Stimulated activated naive CD8-positive, alpha-beta T cell treated with anti-CD3 and anti-CD28 coated beads, Interleukin-15, amount 100 ng/mL, for 72 hours (primary cell): Measurements from ENCODE around the gene CCSAP.
"Not testable (repeated sequence)": the region's sequence is repeated elsewhere in the genome, so short reads cannot be mapped to it uniquely, and the experiment has no call there.

Experiments
- ATAC-seq: fragments of 150-1000 bp; cut with Tn5 transposase; 2 replicates; pipeline ENCODE4 v1.10.0; 2021; ENCODE audit warnings: mild to moderate bottlenecking, moderate library complexity
- DNase-seq, 2 donors: peaks; one replicate each; pipeline ENCODE4 v3.0.0; 2021 to 2022
- H3K27ac Mint-ChIP-seq, 2 donors: one replicate each; pipeline ENCODE4 v1.8.0; 2022; ENCODE audit warnings: mild to moderate bottlenecking in 2 of 2, mixed read lengths in 2 of 2, moderate library complexity in 2 of 2
- H3K27me3 Mint-ChIP-seq: one replicate; pipeline ENCODE4 v1.8.0; 2022; ENCODE audit warnings: mixed read lengths
- H3K4me1 Mint-ChIP-seq: one replicate; pipeline ENCODE4 v1.8.0; 2022; ENCODE audit warnings: mild to moderate bottlenecking, mixed read lengths
- H3K4me3 Mint-ChIP-seq, 2 donors: one replicate each; pipeline ENCODE4 v1.8.0; 2022; ENCODE audit warnings: mild to moderate bottlenecking in 2 of 2, mixed read lengths in 2 of 2, moderate library complexity in 1 of 2
- H3K9me3 Mint-ChIP-seq, 2 donors: one replicate each; pipeline ENCODE4 v1.8.0; 2022; ENCODE audit warnings: mixed read lengths in 2 of 2

The CCSAP gene, protein sequence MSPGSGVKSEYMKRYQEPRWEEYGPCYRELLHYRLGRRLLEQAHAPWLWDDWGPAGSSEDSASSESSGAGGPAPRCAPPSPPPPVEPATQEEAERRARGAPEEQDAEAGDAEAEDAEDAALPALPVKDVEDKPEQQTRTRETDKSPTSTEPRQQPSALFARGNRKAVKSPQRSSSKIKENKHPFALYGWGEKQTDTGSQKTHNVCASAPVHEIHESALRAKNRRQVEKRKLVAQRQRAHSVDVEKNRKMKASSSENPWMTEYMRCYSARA

DNA sequence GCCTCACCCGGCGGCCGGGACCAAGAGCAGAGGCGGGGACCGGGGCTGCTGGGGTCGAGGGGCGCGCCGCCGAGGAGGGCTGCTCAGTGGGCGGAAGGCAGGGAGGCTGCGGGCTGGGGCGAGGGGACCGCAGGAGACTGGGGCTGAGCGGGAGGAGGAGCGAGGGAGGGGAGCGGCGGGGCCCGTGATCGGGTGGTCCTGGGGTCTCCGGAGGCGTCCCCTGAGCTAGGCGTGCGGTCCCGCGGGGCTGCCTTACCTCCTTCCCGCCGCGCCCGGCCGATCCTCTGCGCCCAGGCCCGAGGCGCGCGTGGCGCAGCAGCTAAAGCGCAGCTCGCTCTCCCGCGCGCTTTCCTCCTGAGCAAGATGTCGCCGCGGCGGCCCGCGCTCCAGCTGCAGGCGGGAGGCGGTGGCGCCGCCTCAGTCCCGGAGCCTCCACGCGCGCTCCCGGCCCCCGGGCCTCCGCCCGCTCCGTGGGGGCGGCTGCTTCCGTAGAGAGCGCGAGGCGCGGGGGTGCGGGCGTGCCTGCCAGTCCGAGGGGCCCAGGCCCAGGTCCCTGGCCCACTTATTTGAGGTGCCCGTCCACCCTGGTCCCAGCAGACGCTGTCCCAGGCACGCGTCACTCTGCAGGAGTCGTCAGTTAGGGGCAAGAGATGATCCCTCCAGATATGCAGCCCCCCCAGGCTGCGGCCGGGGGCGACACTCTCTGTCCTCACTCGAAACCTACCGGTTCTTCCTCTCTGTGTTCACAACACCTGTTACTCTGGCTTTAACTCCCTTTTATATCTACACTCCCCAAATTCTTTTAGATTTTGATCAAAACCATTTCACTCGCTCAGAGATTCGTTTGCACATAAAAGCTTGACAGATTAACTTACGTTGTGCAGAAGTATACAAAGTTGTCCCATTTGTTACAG, at the start of gene CCSAP:
CCSAP (minus strand) TSS at position 392 of the 914 bp plus-strand sequence. CDS start 582 bp downstream, outside the sequence.
- DNase-seq (peak; percentile 12 to 56), ATAC-seq (peak; percentile 50)
- Mint-ChIP-seq H3K4me1 (peaks cover 43% of the 10 kb centered on the region), H3K9me3 (peaks cover 6 to 8% of the 10 kb centered on the region in 2 donors), H3K27me3 (peaks cover 36% of the 10 kb centered on the region), H3K27ac (peak within 1 kb of the TSS; percentile 85 to 93), H3K4me3 (peak within 1 kb of the TSS; percentile 90 to 98)

DNA sequence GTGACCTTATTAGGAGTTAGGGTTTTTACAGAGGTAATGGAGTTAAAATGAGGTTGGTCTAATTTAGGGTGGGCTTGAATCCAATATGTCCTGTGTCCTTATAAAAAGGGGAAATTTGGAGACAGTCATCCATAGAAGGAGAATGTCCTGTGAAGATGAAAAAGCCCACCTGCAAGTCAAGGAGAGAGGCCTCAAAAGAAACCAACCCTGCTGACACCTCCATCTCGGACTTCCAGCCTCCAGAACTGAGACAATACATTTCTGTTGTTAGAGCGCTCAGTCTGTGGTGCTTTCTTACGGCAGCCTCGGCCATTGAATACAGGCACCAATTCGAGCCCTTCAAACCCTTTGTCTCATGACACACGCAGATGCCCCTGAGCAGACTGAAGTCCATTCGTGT, 47.3 kb upstream of the CCSAP start:
- Mint-ChIP-seq H3K9me3 (no peaks in the 10 kb centered on the region), H3K27ac (no peak overlapping the region), H3K4me3 (no peak overlapping the region), H3K4me1 (no peaks in the 10 kb centered on the region), H3K27me3 (peaks cover 35% of the 10 kb centered on the region)
- DNase-seq (no peak), ATAC-seq (no peak)

- ATAC-seq (no peak), DNase-seq (no peak)
- H3K4me3 Mint-ChIP-seq: no peak overlapping the region
- H3K9me3 Mint-ChIP-seq: no peaks in the 10 kb centered on the region
- peaks cover 28% of the 10 kb centered on the region for H3K27me3 Mint-ChIP-seq
- H3K27ac Mint-ChIP-seq: no peak overlapping the region
- no peaks in the 10 kb centered on the region for H3K4me1 Mint-ChIP-seq
Measured at GRCh38 chr1:229388897-229389580, 46.2 kb upstream of the CCSAP start.

DNA sequence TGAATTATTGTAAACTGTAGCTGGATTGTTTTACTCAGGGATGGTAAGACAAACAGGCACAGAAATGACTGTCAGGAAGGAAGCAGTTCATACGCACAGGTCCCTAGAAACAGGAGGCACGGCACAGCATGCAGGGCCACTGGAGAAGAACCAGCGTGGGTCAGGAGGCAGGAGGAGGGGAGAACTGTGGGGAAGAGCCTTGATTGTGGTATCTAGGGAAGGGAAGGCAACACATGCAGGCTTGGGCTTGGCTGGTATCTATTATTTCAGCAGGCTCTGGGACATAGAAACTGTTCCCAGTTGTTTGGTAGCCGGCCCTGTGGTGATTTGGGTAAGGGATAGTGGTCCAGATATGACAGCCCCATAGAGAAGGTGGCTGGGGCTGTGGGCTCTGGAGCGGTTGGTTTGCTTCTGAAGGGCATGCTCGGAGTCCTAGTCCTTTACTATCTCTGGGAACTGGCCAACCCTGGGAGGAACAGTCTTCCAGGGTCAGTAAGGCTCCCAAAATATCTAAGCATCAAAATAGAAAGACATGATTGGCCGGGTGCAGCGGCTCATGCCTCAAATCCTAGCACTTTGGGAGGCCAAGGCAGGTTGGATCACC, 43.1 kb upstream of the CCSAP start:
- Mint-ChIP-seq H3K4me3 (no peak overlapping the region), H3K27me3 (peaks cover 23% of the 10 kb centered on the region), H3K27ac (no peak overlapping the region), H3K9me3 (no peaks in the 10 kb centered on the region), H3K4me1 (no peaks in the 10 kb centered on the region)
- ATAC-seq: no peak
- DNase-seq: no peak

DNA sequence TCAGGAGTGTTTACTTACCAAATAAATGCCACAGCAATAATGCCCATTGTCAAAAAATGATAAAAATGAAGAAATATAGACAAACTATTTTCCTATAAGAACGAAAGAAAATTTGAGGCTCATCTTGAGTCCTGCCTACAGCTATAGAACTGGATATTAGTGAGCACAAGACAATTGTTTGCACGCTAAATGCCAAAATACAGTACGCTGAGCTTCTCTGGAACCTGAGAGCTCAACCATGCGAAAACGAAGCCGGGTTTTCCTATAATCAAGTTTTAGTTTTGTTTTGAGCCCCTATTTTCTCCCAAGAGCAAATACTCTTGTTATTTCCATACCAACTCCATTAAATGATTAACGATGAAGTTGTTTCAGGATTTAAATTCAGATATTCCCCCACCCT, 42.0 kb upstream of the CCSAP start:
- Mint-ChIP-seq H3K27ac (no peak overlapping the region), H3K4me3 (no peak overlapping the region), H3K4me1 (no peaks in the 10 kb centered on the region), H3K9me3 (no peaks in the 10 kb centered on the region), H3K27me3 (peaks cover 21% of the 10 kb centered on the region)
- ATAC-seq (no peak), DNase-seq (no peak)

DNA sequence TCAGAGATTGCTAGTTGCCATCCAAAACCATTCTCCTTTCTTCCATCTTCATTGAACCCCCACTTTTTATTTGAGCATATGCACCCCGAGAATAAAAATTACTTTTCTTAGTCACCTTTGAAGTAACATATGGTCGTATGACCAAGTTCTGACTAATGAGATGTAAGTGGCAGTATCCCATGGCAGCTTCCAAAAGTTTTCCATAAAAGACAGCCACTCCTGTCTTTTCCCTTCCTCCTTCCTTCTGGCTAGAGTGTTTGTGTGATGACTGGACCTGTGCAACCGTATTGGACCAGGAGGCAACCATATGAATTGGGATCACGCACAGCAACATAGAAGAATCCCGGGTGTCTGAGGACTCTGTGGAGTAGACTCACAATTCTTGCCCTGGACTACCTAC, 41.1 kb upstream of the CCSAP start:
- Mint-ChIP-seq H3K4me3 (no peak overlapping the region), H3K4me1 (no peaks in the 10 kb centered on the region), H3K27me3 (peaks cover 15% of the 10 kb centered on the region), H3K27ac (peak overlapping the region in 1 of 2 donors; percentile 55), H3K9me3 (no peaks in the 10 kb centered on the region)
- ATAC-seq (no peak), DNase-seq (no peak)

- H3K27me3 Mint-ChIP-seq: peaks cover 15% of the 10 kb centered on the region
- no peaks in the 10 kb centered on the region for H3K9me3 Mint-ChIP-seq
- H3K4me1 Mint-ChIP-seq: no peaks in the 10 kb centered on the region
- no peak for DNase-seq
- no peak overlapping the region for H3K4me3 Mint-ChIP-seq
- no peak for ATAC-seq
- H3K27ac Mint-ChIP-seq: no peak overlapping the region
Measured at GRCh38 chr1:229383188-229383587, 40.3 kb upstream of the CCSAP start.

DNA sequence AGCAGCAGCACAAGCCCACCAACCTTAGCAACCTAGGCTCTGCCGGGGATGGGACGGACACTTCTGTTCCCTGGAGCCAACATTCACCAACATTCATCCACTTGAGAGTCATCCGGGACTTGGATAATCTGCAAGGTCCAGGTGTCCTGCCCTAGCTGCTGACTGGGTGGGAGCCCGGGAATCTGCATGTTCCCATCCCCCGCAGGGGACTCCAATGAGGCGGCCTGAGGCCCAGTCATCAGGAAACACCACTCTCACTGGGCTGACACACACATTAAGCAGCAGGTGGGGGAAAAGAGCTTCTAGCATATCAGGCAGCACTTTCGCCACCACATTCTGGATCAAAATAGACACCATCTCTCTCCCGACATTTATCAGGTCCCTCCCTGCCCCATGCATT, 38.4 kb upstream of the CCSAP start:
- no peak overlapping the region for H3K4me3 Mint-ChIP-seq
- no peak for DNase-seq
- no peak for ATAC-seq
- no peaks in the 10 kb centered on the region for H3K9me3 Mint-ChIP-seq
- H3K27ac Mint-ChIP-seq: no peak overlapping the region
- H3K4me1 Mint-ChIP-seq: no peaks in the 10 kb centered on the region
- peaks cover 15% of the 10 kb centered on the region for H3K27me3 Mint-ChIP-seq

- DNase-seq (no peak), ATAC-seq (no peak)
- Mint-ChIP-seq H3K27me3 (peaks cover 11% of the 10 kb centered on the region), H3K27ac (no peak overlapping the region), H3K4me3 (no peak overlapping the region), H3K4me1 (no peaks in the 10 kb centered on the region), H3K9me3 (no peaks in the 10 kb centered on the region)
Measured at GRCh38 chr1:229380536-229381160, 37.8 kb upstream of the CCSAP start.

- no peak for ATAC-seq
- Mint-ChIP-seq H3K4me1 (no peaks in the 10 kb centered on the region), H3K27me3 (peaks cover 6% of the 10 kb centered on the region), H3K27ac (no peak overlapping the region), H3K4me3 (no peak overlapping the region), H3K9me3 (no peaks in the 10 kb centered on the region)
- no peak for DNase-seq
Measured at GRCh38 chr1:229379846-229380245, 37.0 kb upstream of the CCSAP start.

DNA sequence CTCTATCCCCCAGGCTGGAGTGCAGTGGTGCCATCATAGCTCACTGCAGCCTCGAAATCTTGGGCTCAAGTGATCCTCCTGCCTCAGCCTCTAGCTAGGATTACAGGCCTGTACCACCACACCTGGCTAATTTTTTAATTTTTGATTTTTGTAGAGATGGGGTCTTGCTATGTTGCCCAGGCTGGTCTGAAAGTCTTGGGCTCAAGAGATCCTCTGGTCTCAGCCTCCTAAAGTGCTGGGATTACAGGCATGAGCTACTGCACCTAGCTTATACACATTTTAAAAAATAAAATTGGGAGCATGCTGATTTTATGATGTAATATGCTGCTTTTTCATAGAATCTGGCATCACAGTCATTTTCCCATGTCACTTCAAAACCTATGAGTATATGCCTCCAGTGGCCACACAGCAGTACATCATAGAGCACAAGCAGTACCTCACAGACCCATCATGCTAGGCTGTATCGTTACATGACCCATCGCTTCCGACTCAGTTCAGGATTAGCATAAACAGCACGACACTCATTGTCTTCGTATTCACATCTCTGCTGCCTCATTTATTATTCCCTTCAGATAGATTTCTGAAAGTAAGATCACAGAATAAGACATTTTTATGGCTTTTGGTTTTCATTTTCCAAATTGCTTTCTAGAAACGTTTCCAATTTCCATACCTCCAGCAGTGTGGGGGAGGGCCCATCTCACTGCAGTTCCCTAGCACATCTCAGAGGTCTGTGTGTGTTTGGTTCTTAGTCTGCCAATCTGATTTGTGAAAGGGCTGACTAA, 35.9 kb upstream of the CCSAP start:
- Mint-ChIP-seq H3K4me3 (no peak overlapping the region), H3K27me3 (peaks cover 6% of the 10 kb centered on the region), H3K9me3 (no peaks in the 10 kb centered on the region), H3K4me1 (no peaks in the 10 kb centered on the region), H3K27ac (no peak overlapping the region)
- DNase-seq (no peak), ATAC-seq (no peak)

- not testable (repeated sequence) for H3K9me3 Mint-ChIP-seq, DNase-seq, H3K27me3 Mint-ChIP-seq, H3K4me3 Mint-ChIP-seq, H3K27ac Mint-ChIP-seq, ATAC-seq, H3K4me1 Mint-ChIP-seq
Measured at GRCh38 chr1:229378035-229378434, 35.2 kb upstream of the CCSAP start.

DNA sequence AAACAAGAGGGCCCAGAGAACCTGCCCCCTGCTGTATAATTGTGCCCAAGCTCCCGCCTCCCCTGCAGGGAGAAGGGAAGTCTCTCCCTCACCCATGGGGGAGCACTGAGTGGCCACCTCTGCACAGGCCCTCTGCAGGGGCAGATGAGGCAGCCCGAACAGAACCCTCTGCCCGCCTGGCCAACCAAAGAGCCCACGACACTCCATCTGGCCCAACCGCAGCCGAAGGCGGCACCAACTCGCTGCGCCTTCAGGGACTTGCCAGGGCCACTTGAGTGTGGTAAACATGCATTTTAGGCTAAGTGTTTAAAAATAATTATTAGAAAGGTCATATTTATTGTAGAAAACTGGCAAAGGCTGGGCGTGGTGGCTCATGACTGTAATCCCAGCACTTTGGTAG, 34.6 kb upstream of the CCSAP start:
- DNase-seq (no peak), ATAC-seq (no peak)
- Mint-ChIP-seq H3K4me1 (no peaks in the 10 kb centered on the region), H3K27me3 (peaks cover 12% of the 10 kb centered on the region), H3K27ac (no peak overlapping the region), H3K9me3 (no peaks in the 10 kb centered on the region), H3K4me3 (no peak overlapping the region)

DNA sequence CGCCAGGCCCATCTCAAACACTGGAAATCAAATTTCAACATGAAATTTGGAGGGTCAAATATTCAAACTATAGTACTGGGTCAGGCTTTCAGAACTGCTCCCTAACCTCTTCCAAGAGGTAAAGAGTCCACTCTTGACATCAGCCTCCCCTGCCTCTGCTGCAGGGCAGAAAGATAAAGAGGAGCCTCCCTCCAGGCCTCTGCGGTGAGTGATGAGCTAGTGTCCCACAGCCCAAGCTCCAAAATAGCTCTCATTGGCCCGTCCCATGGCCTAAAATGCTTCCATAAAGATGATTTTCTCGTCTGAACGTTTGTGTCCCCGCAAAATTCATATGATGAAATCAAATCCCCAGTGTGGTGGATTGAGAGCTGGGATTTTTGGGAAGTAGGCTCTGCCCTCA, 33.7 kb upstream of the CCSAP start:
- ATAC-seq (no peak), DNase-seq (no peak)
- no peak overlapping the region for H3K27ac Mint-ChIP-seq
- H3K9me3 Mint-ChIP-seq: no peaks in the 10 kb centered on the region
- H3K27me3 Mint-ChIP-seq: peaks cover 6% of the 10 kb centered on the region
- no peaks in the 10 kb centered on the region for H3K4me1 Mint-ChIP-seq
- H3K4me3 Mint-ChIP-seq: no peak overlapping the region
